Erythroblast (primary cell): Measurements from ENCODE around the gene TRIO.

Source experiments
- GATA1 ChIP-seq: IDR thresholded peaks from 2 replicates; pipeline ENCODE4 v1.6.1; 2011; ENCODE audit warnings: low read depth, mild to moderate bottlenecking, control low read depth, low read length, moderate library complexity
- POLR2A ChIP-seq: IDR thresholded peaks from 2 replicates; pipeline ENCODE4 v1.6.1; 2011; ENCODE audit warnings: mild to moderate bottlenecking, low read length

DNA sequence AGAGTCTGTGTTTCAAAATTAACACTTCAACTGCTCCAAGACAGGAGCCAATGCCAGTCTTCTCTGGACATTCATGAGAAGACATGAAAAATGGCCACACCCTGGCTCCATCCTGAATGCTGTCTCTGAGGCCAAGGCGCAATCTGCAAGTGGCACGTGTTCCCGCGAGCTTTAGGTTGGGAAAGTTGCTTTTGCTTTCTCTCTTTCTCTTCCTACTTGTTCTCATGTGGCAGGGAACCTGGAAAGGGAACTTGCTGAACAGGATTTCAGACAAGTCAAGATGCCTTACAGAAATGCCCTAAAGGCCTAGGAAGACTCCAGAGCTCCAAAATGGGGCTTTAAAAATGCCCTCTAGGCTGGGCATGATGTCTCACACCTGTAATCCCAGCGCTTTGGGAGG lies 346.5 kb downstream of the TRIO start:
- no peak for TF ChIP-seq POLR2A
- TF ChIP-seq GATA1 = no peak
